Amniotic epithelial cell (primary cell): ENCODE results near the gene ACAD9.

Experiments
- DNase-seq: peaks from one replicate; pipeline ENCODE4 v3.0.0-alpha.2; 2010; ENCODE audit warnings: low read depth

Gene ACAD9

GRCh38 chr3:128935922-128936321, 56.5 kb downstream of the ACAD9 start:
- DNase-seq, result no peak

DNA sequence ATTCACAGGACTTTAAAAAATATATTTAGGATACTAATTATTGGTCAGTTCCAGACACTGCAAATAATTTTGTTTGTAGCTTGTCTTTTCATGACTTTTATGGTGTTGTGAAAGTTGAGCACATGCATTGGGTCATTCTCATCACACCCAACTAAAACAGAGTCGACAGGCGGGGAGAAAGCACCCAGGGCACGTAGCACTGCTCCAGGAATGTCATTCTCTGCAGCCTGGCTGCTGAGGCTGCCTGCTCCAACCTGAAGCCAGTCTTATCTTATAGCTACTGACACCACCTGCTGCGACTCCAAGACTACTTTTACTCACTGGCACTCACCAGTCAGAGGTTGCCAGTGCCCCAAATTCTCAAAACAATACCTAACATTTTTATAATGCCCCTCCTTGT, 56.9 kb downstream of the ACAD9 start:
- DNase-seq, result no peak

DNA sequence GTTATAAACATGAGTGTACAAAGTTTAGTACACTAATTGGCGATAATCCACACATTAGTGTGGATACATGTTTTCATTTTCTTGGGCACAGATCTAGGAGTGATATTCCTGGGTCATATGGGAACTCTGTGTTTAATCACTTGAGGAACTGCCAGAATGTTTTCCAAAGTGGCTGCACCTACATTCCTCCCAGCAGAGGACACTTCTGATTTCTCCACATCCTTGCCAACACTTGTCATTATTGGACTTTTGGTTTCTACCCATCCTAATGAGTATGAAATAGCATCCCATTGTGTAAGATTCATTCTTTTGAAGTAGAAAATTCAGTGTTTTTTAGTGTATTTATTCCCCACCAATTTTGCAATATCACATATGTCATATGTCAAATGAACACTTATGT, 60.8 kb downstream of the ACAD9 start:
- DNase-seq, result no peak

DNA sequence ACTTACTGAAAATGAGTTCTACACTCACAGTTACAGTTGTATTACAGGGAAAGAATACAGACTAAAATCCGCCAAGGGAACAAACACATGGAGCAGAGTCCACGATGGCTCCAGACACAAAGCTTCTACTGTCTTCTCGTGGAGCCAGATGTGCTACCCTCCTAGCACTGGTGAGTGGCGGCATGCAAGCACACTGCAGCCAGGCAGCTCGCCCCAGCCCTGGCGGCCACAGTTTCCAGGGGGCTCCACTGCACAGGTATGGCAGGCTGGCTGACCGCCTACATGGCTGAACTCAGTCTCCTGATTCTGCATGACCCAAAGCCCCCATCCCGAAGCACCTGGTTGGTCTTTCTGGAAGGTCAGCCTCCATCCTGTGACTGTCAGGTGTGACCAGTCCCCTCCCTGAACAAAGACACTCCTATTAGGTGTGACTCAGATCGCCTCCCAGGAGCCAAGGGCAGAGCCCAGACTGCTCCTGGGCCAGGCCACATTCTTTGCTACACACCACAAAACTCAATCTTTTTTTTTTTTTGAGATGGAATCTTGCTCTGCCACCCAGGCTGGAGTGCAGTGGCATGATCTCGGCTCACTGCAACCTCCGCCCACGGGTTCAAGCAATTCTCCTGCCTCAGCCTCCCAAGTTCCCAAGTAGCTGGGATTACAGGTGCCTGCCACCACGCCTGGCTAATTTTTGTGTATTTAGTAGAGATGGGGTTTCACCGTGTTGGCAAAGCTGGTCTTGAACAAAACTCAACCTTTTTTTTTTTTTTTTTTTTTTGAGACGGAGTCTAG, 62.9 kb downstream of the ACAD9 start:
- DNase-seq, result no peak

DNA sequence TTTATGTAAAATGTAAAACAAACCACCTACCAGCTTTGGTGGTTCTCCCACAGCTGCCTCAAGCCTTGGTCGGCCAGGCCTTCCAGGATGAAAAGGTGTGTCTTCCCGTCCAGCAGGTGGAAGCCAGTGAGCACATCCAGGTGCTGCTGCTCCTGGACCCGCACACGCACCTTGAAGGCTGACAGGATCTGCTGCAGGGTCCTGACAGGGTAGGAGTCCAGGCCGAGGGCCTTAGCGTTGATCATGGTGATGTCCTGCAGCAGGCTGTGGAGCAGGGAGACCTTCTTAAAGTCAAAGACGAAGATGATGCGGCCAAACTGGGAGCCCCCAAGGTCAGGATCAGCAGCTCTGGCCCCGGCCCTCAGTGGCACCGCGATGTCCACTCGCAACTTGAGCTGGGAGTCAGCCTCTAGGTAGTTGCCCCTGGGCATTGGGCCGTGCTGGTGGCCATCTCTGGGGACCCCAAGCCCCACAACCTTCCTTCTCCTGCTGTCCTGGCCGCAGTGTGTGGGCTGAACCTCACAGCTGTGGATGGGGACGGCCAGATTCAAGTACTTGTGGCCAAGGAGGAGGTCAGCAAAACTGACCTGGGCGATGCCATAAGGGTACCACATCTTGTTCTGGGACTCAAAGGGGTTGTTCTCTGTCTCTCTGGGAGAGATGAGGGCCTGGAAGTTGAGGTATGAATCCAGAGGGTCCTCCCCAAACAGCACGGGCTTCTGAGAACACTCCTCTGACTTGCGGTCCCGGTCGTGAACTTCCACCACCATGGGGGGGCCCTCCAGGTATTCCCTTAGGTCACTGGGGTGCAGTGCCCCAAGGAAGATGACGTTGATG, 65.8 kb downstream of the ACAD9 start:
- DNase-seq, result no peak

DNA sequence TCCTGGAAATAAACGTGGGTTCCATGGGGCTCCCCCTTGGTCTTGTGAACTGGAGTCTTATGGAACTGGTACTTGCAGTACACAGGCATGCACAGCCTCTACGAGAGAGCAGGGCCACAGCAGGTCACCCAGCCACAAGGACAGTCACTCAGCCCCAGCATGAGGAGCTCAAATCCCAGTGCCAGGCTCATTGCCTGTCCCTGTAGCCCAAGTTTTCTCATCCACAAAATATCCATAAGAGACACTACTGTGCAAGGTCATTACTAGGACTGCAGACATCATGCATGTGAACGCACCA, 66.4 kb downstream of the ACAD9 start:
- no peak for DNase-seq

DNA sequence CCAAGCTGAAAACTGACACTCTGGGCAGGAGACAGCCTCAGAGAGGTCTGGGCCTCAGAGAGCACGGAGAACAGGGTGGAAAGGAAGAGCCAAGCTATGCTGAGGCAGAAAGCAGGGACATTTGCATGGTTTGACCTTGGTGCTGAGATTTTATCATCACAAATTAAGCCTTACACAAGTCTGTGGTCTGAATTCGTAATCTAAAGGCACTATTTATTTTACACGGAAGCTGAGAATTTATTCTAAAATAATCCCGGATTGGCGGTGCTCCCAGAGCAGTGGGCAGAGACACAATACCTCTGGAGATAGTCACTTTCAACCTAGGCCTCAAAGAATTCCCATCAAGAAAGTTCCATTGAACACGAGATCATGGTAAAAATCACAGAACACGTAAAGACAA, 67.0 kb downstream of the ACAD9 start:
- peak; percentile 93 for DNase-seq

DNA sequence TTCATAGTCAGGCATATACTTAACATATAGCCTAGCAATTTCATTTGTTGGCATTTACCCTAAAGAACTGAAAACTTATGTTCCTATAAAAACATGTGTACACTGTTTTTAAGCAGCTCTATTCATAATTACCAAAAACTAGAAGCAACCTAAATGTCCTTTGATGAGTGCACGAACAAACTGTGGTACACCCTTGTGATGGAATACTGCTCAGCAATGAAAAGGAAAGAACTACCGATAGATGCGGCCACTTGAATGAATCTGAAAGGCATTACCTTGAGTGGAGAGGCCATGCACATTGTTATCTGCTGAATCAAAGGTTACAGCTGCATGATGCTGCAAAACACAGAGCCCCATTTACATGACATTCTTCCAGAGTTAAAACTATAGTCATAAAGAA, 69.7 kb downstream of the ACAD9 start:
- no peak for DNase-seq

GRCh38 chr3:128950223-128950938, 71.0 kb downstream of the ACAD9 start:
- DNase-seq, result peak; percentile 45

GRCh38 chr3:128956440-128956839, 77.0 kb downstream of the ACAD9 start:
- no peak for DNase-seq
